ENCODE measurements around the gene TJP3. TPM values are rescaled to one million over a fixed set of nuclear protein-coding genes. Genes with fewer than 3 reads are reported as not detected.

TJP3 gene
- total and polyA plus RNA-seq, 9 donors, result 0.18 to 24.4 (median 2.8) TPM; not detected in 2

DNA sequence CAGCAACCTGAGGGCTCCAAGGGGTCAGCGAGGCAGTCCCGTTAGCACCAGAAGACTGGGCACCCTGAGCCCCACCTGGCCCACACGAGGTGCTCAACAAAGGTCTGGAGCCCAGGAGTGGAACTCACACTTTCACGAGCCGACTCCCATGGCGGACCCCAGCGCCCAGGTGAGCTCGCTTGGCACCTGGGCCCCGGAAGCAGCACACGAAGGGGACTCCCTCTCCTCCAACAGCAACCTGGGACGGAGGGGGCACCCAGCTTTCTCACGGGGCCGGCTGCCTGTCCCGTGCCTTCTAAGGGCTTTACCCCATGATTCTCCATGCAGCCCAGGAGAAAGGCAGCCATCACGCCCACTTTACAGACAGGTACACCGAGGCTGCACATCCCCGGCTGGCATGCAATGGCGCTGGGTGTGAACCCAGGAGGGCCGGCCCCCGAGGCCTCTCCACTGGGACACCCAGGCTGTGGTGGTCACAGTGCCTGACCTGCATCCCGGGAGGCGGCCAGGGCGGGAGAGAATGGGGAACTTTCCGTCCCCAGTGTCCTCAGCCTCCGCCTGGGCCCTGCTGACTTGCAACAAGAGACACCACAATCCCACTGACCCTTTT, 13.0 kb upstream of the TJP3 start:
- no peak for DNase-seq
- H3K4me1 ChIP-seq (ENCODE audit: insufficient read depth), result peaks cover 11% of the 10 kb centered on the region
- no peak overlapping the region for H3K4me3 ChIP-seq
- H3K36me3 ChIP-seq, result no peaks in the 10 kb centered on the region
- TF ChIP-seq EP300 (IDR thresholded peaks at IDR 0.05), result no peak
- TF ChIP-seq, protein P1, sequence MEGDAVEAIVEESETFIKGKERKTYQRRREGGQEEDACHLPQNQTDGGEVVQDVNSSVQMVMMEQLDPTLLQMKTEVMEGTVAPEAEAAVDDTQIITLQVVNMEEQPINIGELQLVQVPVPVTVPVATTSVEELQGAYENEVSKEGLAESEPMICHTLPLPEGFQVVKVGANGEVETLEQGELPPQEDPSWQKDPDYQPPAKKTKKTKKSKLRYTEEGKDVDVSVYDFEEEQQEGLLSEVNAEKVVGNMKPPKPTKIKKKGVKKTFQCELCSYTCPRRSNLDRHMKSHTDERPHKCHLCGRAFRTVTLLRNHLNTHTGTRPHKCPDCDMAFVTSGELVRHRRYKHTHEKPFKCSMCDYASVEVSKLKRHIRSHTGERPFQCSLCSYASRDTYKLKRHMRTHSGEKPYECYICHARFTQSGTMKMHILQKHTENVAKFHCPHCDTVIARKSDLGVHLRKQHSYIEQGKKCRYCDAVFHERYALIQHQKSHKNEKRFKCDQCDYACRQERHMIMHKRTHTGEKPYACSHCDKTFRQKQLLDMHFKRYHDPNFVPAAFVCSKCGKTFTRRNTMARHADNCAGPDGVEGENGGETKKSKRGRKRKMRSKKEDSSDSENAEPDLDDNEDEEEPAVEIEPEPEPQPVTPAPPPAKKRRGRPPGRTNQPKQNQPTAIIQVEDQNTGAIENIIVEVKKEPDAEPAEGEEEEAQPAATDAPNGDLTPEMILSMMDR (IDR thresholded peaks at IDR 0.05), result no peak
- no peak for TF ChIP-seq POLR2A (IDR thresholded peaks at IDR 0.05)
- H3K27me3 ChIP-seq, result no peaks in the 10 kb centered on the region
- intact Hi-C loops (cut with DNase I), result no loop called here
- 92 to 95% (median 92%) methylated on average over 25 of the region's 25 CpGs for WGBS, 3 donors
- H3K27ac ChIP-seq, result no peak overlapping the region
- no peaks in the 10 kb centered on the region for H3K9me3 ChIP-seq

DNA sequence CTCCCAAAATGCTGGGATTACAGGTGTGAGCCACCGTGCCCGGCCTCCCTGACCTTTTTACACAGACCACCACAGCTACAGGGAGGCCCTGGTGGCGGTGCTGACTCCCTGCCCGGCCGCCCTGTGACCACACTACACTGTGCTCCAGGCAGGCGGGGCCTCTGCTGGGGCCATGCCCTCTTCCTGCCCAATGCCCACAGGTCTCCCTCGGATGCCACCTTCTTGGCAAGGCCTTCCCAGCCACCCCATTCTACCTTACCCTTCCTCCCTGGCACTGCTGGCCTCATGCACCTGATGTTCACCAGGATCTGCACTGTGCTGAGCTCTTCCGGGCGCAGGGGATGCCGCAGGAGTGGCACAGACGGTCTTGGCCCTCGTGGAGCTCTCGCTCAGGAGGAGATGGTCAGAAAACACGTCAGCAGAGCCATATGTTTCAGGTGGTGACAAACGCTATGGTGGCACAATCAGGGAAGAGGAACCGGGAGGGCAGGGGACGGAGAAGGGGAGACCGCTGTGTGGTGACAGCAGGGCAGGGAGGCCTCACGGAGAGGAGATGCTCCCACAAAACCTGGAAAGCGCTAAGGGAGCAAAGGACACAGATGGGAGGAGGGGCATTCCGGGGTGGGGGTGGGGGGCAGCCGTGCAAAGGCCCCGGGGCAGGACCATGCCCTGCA, 12.1 kb upstream of the TJP3 start:
- H3K27ac ChIP-seq, result no peak overlapping the region
- intact Hi-C loops (cut with DNase I), result no loop called here

DNA sequence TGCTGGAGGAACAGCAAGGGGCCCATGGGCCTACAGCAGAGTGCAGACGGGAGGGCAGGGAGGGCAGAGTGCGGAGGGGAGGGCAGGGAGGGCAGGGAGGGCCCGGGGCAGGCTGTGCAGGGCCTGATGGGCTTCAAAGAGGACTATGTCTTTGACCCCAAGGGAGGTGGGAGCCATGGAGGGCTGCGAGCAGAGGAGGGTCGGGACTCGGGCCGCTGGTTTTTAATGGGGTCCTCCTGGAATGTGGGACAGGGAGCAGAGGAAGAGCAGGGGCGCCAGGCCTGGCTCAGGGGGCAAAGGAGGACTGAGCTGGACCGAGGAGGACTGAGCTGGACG, 11.6 kb upstream of the TJP3 start:
- H3K36me3 ChIP-seq, result no peaks in the 10 kb centered on the region
- 83 to 88% (median 88%) methylated on average over 8 to 10 of the region's 10 CpGs for WGBS, 3 donors
- intact Hi-C loops (cut with DNase I), result no loop called here
- no peak for DNase-seq
- no peak overlapping the region for H3K27ac ChIP-seq
- H3K27me3 ChIP-seq, result no peaks in the 10 kb centered on the region
- H3K4me1 ChIP-seq (ENCODE audit: insufficient read depth), result peaks cover 14% of the 10 kb centered on the region
- no peak overlapping the region for H3K4me3 ChIP-seq
- H3K9me3 ChIP-seq, result no peaks in the 10 kb centered on the region
- no peak for TF ChIP-seq EP300 (IDR thresholded peaks at IDR 0.05)
- TF ChIP-seq POLR2A (IDR thresholded peaks at IDR 0.05), result no peak
- TF ChIP-seq, protein P1 (IDR thresholded peaks at IDR 0.05), result no peak

More for the DNA sequence above, 12.1 kb upstream of the TJP3 start:
- DNase-seq, result no peak
- TF ChIP-seq EP300 (IDR thresholded peaks at IDR 0.05), result no peak
- TF ChIP-seq POLR2A (IDR thresholded peaks at IDR 0.05), result no peak
- H3K27me3 ChIP-seq, result no peaks in the 10 kb centered on the region
- H3K9me3 ChIP-seq, result no peaks in the 10 kb centered on the region
- H3K4me1 ChIP-seq (ENCODE audit: insufficient read depth), result peaks cover 14% of the 10 kb centered on the region
- no peaks in the 10 kb centered on the region for H3K36me3 ChIP-seq
- WGBS, 3 donors, result 87 to 90% (median 88%) methylated on average over 23 of the region's 23 CpGs
- no peak overlapping the region for H3K4me3 ChIP-seq

DNA sequence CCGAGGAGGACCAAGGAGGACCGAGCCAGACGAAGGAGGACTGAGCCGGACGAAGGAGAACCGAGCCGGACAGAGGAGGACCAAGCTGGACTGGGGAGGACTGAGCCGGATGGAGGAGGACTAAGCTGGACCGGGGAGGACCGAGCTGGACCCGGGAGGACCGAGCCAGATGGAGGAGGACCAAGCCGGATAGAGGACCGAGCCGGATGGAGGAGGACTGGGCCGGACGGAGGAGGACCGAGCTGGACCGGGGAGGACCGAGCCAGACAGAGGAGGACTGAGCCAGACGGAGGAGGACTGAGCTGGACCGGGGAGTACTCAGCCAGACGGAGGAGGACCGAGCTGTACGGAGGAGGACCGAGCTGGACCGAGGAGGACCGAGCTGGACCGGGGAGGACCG, 11.1 kb upstream of the TJP3 start:
- no peaks in the 10 kb centered on the region for H3K36me3 ChIP-seq
- DNase-seq, result no peak
- intact Hi-C loops (cut with DNase I), result no loop called here

More for the DNA sequence above, 11.1 kb upstream of the TJP3 start:
- Histone ChIP-seq H3K9me3 (no peaks in the 10 kb centered on the region), H3K27me3 (no peaks in the 10 kb centered on the region), H3K27ac (no peak overlapping the region), H3K4me1 (ENCODE audit: insufficient read depth) (peaks cover 14% of the 10 kb centered on the region), H3K4me3 (no peak overlapping the region)
- TF ChIP-seq POLR2A (IDR thresholded peaks at IDR 0.05) (no peak), EP300 (IDR thresholded peaks at IDR 0.05) (no peak)
- TF ChIP-seq, protein P1 (IDR thresholded peaks at IDR 0.05), result no peak
- 85 to 90% (median 88%) methylated on average over 30 of the region's 30 CpGs for WGBS, 3 donors
